NT2/D1 (cell line): ENCODE measurements around the gene TRPM2.

Experiments
- SUZ12 ChIP-seq: IDR thresholded peaks from 2 replicates; pipeline ENCODE4 v1.6.1; 2011; ENCODE audit not compliant: insufficient read length, insufficient read depth; ENCODE audit errors: extremely low read depth
- YY1 ChIP-seq: IDR thresholded peaks from 2 replicates; pipeline ENCODE4 v1.6.1; 2011; ENCODE audit not compliant: insufficient read length, insufficient read depth

- TF ChIP-seq YY1, result no peak
- no peak for TF ChIP-seq SUZ12
These were observed 61.9 kb downstream of the TRPM2 start for GRCh38 chr21:44415073-44416025.
